ENCODE data around the gene OR7C1. TPM values are rescaled to one million over a fixed set of nuclear protein-coding genes. Genes with fewer than 3 reads are reported as not detected.

The OR7C1 gene
- total and polyA plus RNA-seq, 10 of the 15 experiments (the other 5 are each of a cell fraction or from before 2014, with no cell fraction given) = 0.04 to 0.06 TPM; not detected in 8

GRCh38 chr19:14798760-14799159 is 36.2 kb downstream of the OR7C1 start (continued):
- TF ChIP-seq ETV6 (conservative IDR thresholded peaks at IDR 0.05 in 1 of 2, IDR thresholded peaks at IDR 0.05 in 1 of 2; ENCODE audit: borderline replicate concordance in 1 of 2, low read depth in 1 of 2) (no peak), BMI1 (IDR thresholded peaks at IDR 0.05; ENCODE audit: borderline replicate concordance) (no peak), NFIC (IDR thresholded peaks at IDR 0.05; ENCODE audit: low read depth, low read length) (no peak), EP300 (IDR thresholded peaks at IDR 0.05; ENCODE audit: borderline replicate concordance in 1 of 2, control insufficient read depth in 1 of 2, low read depth in 2 of 2, low read length in 2 of 2) (no peak), HDGF (IDR thresholded peaks at IDR 0.05) (no peak), CBFB (IDR thresholded peaks at IDR 0.05; ENCODE audit: low read depth) (no peak)

GRCh38 chr19:14796021-14796420 is 39.0 kb downstream of the OR7C1 start:
- POLR2A ChIA-PET = interaction anchor here (0.6 kb wide), 1 partner anchor 1364 kb away, joined by 3 read pairs; no protein-coding TSS in a partner anchor
- no peaks in the 10 kb centered on the region for H4K20me1 ChIP-seq (ENCODE audit: control insufficient read depth, insufficient read depth)
- BruUV-seq (replicated peaks) = no TSS peak
- in situ Hi-C loops (cut with MboI) = no loop called here
- peaks cover 0 to 2% of the 10 kb centered on the region in 2 experiments; a peak in 1 of 4 replicates for H3K27me3 ChIP-seq (replicated peaks in 1 of 2; ENCODE audit: control insufficient read depth in 2 of 2, insufficient read depth in 2 of 2, low read length in 1 of 2)
- SMC1A ChIA-PET (ENCODE audit: uncharacterized antibody, unreplicated experiment) = interaction anchor here (1.0 kb wide), 1 partner anchor 73 kb away, joined by 3 read pairs; no protein-coding TSS in a partner anchor
- RAD21 ChIA-PET (ENCODE audit: unreplicated experiment) = no interaction called here
- H2AFZ ChIP-seq (ENCODE audit: control insufficient read depth, low read depth, low read length) = no peak overlapping the region
- CTCF ChIA-PET = no interaction called here
- no peaks in the 10 kb centered on the region for H3K9me3 ChIP-seq (replicated peaks; ENCODE audit: control insufficient read depth, insufficient read depth, low read length)
- no peak overlapping the region for H3K4me3 ChIP-seq
- FAIRE-seq (no peak), ATAC-seq (no peak), DNase-seq (ENCODE audit: low read depth, low spot score) (no peak)
- WGBS (ENCODE audit: insufficient coverage, insufficient replicate concordance, low lambda C conversion rate, missing lambda C conversion rate) = 65% methylated on average over 11 of the region's 11 CpGs
- H3K36me3 ChIP-seq (ENCODE audit: control insufficient read depth in 2 of 2, insufficient read depth in 2 of 2, low read length in 1 of 2) = no peaks in the 10 kb centered on the region
- intact Hi-C loops (cut with micrococcal nuclease; ENCODE audit: unreplicated experiment) = no loop called here
- H3K27ac ChIP-seq (ENCODE audit: control insufficient read depth, insufficient read depth) = no peak overlapping the region
- H3K4me2 ChIP-seq (ENCODE audit: control insufficient read depth, insufficient read depth) = no peak overlapping the region
- H3K79me2 ChIP-seq (ENCODE audit: control insufficient read depth, insufficient read depth, low read length) = no peaks in the 10 kb centered on the region
- H3K9ac ChIP-seq (ENCODE audit: control insufficient read depth, insufficient read depth, low read length) = no peak overlapping the region
- H3K4me1 ChIP-seq (ENCODE audit: control insufficient read depth, insufficient read depth, low read length) = no peaks in the 10 kb centered on the region
- TF ChIP-seq, protein P1, sequence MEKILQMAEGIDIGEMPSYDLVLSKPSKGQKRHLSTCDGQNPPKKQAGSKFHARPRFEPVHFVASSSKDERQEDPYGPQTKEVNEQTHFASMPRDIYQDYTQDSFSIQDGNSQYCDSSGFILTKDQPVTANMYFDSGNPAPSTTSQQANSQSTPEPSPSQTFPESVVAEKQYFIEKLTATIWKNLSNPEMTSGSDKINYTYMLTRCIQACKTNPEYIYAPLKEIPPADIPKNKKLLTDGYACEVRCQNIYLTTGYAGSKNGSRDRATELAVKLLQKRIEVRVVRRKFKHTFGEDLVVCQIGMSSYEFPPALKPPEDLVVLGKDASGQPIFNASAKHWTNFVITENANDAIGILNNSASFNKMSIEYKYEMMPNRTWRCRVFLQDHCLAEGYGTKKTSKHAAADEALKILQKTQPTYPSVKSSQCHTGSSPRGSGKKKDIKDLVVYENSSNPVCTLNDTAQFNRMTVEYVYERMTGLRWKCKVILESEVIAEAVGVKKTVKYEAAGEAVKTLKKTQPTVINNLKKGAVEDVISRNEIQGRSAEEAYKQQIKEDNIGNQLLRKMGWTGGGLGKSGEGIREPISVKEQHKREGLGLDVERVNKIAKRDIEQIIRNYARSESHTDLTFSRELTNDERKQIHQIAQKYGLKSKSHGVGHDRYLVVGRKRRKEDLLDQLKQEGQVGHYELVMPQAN (conservative IDR thresholded peaks at IDR 0.05) = no peak
- no peak for TF ChIP-seq PAX5 (IDR thresholded peaks at IDR 0.05; ENCODE audit: borderline replicate concordance, low read depth, low read length)
- no peak for TF ChIP-seq JUND (IDR thresholded peaks at IDR 0.05; ENCODE audit: low read depth, low read length)
- no peak for TF ChIP-seq CHD2 (IDR thresholded peaks at IDR 0.05; ENCODE audit: borderline replicate concordance, low read depth, low read length)
- TF ChIP-seq, protein P2, sequence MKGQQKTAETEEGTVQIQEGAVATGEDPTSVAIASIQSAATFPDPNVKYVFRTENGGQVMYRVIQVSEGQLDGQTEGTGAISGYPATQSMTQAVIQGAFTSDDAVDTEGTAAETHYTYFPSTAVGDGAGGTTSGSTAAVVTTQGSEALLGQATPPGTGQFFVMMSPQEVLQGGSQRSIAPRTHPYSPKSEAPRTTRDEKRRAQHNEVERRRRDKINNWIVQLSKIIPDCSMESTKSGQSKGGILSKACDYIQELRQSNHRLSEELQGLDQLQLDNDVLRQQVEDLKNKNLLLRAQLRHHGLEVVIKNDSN (IDR thresholded peaks at IDR 0.05; ENCODE audit: borderline replicate concordance, extremely low read length, insufficient read depth, low read depth, low read length) = no peak
- no peak for TF ChIP-seq CBX5 (IDR thresholded peaks at IDR 0.05; ENCODE audit: low read depth)
- TF ChIP-seq YBX1 (IDR thresholded peaks at IDR 0.05) = no peak
- TF ChIP-seq RELB (IDR thresholded peaks at IDR 0.05; ENCODE audit: low read depth) = no peak
- TF ChIP-seq, protein P3, sequence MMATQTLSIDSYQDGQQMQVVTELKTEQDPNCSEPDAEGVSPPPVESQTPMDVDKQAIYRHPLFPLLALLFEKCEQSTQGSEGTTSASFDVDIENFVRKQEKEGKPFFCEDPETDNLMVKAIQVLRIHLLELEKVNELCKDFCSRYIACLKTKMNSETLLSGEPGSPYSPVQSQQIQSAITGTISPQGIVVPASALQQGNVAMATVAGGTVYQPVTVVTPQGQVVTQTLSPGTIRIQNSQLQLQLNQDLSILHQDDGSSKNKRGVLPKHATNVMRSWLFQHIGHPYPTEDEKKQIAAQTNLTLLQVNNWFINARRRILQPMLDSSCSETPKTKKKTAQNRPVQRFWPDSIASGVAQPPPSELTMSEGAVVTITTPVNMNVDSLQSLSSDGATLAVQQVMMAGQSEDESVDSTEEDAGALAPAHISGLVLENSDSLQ (IDR thresholded peaks at IDR 0.05) = no peak
- TF ChIP-seq, protein P4, sequence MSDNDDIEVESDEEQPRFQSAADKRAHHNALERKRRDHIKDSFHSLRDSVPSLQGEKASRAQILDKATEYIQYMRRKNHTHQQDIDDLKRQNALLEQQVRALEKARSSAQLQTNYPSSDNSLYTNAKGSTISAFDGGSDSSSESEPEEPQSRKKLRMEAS (IDR thresholded peaks at IDR 0.05; ENCODE audit: low read depth, low read length) = no peak
- no peak for TF ChIP-seq GABPA (IDR thresholded peaks at IDR 0.05; ENCODE audit: low read depth)
- no peak for TF ChIP-seq NFYB (IDR thresholded peaks at IDR 0.05; ENCODE audit: insufficient read depth, low read depth, low read length)

Measured in GM12878 (cell line).